CD14-positive monocyte (primary cell): ENCODE measurements around the gene CD177. TPM values are rescaled to one million over a fixed set of nuclear protein-coding genes. Genes with fewer than 3 reads are reported as not detected.
"Not testable (repeated sequence)": the region's sequence is repeated elsewhere in the genome, so short reads cannot be mapped to it uniquely, and the experiment has no call there.

Experiments
- DNase-seq, 3 donors: peaks; one replicate each; pipeline ENCODE4 v3.0.0-alpha.2; 2011 to 2022
- H2AFZ ChIP-seq: 2 replicates; pipeline ENCODE4 v1.6.0; 2012; ENCODE audit warnings: mild to moderate bottlenecking, low read depth, low read length, inconsistent platforms; ENCODE audit not compliant: insufficient read depth, poor library complexity, severe bottlenecking
- H3K27ac ChIP-seq, 2 donors: 1 replicate in 1 of 2; 2 replicates in 1 of 2; pipeline ENCODE4 v1.5.1; 2012 to 2013; ENCODE audit warnings: low read length in 2 of 2, control low read depth in 1 of 2, inconsistent platforms in 1 of 2, low read depth in 1 of 2, mild to moderate bottlenecking in 1 of 2
- H3K27me3 ChIP-seq, 2 donors: one replicate each; pipeline versions ENCODE4 v1.6.0 to v1.6.1; 2011 to 2013; ENCODE audit warnings: low read length in 2 of 2; ENCODE audit not compliant: control insufficient read depth in 2 of 2, insufficient read depth in 2 of 2
- H3K36me3 ChIP-seq, 2 donors: replicated peaks in 1 of 2; 1 replicate in 1 of 2; 2 replicates in 1 of 2; pipeline versions ENCODE4 v1.5.1 to v1.6.1; 2012 to 2013; ENCODE audit warnings: low read length in 2 of 2, control low read depth in 1 of 2, inconsistent platforms in 1 of 2, mild to moderate bottlenecking in 1 of 2; ENCODE audit not compliant: insufficient read depth in 2 of 2, control insufficient read depth in 1 of 2
- H3K4me1 ChIP-seq, 2 donors: 1 replicate in 1 of 2; 2 replicates in 1 of 2; pipeline versions ENCODE4 v1.5.1 to v1.6.1; 2012 to 2013; ENCODE audit warnings: low read length in 2 of 2, control low read depth in 1 of 2, inconsistent platforms in 1 of 2, mild to moderate bottlenecking in 1 of 2, moderate library complexity in 1 of 2; ENCODE audit not compliant: insufficient read depth in 2 of 2, control insufficient read depth in 1 of 2
- H3K4me2 ChIP-seq: replicated peaks from 2 replicates; pipeline ENCODE3; 2012; ENCODE audit warnings: low read length, moderate library complexity, mild to moderate bottlenecking; ENCODE audit not compliant: poor library complexity, severe bottlenecking; ENCODE audit errors: extremely low read depth
- H3K4me3 ChIP-seq, 3 experiments: fragments of 200-600 bp in 1 of 3; sonication (generic) in 1 of 3; replicated peaks in 1 of 3; 1 replicate in 2 of 3; 2 replicates in 1 of 3; pipeline ENCODE4 v1.5.1; 2011 to 2013; ENCODE audit warnings: low read length in 3 of 3, mild to moderate bottlenecking in 3 of 3, control low read depth in 2 of 3, low read depth in 2 of 3, inconsistent platforms in 1 of 3, moderate library complexity in 1 of 3
- H3K79me2 ChIP-seq: 2 replicates; pipeline ENCODE4 v1.6.0; 2012; ENCODE audit warnings: mild to moderate bottlenecking, control low read depth, inconsistent platforms, low read length, moderate library complexity; ENCODE audit not compliant: insufficient read depth
- H3K9ac ChIP-seq: 2 replicates; pipeline ENCODE4 v1.6.0; 2017; ENCODE audit warnings: low read length, mild to moderate bottlenecking; ENCODE audit not compliant: insufficient read depth, poor library complexity, severe bottlenecking
- H3K9me3 ChIP-seq, 2 donors: replicated peaks in 1 of 2; 1 replicate in 1 of 2; 2 replicates in 1 of 2; pipeline versions ENCODE4 v1.5.1 to v1.6.1; 2012 to 2013; ENCODE audit warnings: low read length in 2 of 2, control low read depth in 1 of 2; ENCODE audit not compliant: control insufficient read depth in 1 of 2, insufficient read depth in 1 of 2
- H4K20me1 ChIP-seq: 2 replicates; pipeline ENCODE4 v1.6.0; 2012; ENCODE audit warnings: mild to moderate bottlenecking, low read length, control low read depth, moderate library complexity; ENCODE audit not compliant: insufficient read depth
- H3K27ac Mint-ChIP-seq, 7 donors: one replicate each; pipeline ENCODE4 v1.8.0; 2020; ENCODE audit warnings: mild to moderate bottlenecking in 7 of 7, mixed read lengths in 7 of 7, moderate library complexity in 6 of 7, inconsistent platforms in 2 of 7
- H3K27me3 Mint-ChIP-seq, 3 donors: one replicate each; pipeline ENCODE4 v1.8.0; 2021 to 2022; ENCODE audit warnings: low read depth in 3 of 3, mild to moderate bottlenecking in 3 of 3, mixed read lengths in 3 of 3, moderate library complexity in 3 of 3, inconsistent platforms in 1 of 3
- H3K36me3 Mint-ChIP-seq, 2 donors: one replicate each; pipeline ENCODE4 v1.8.0; 2020; ENCODE audit warnings: mixed read lengths in 2 of 2, inconsistent platforms in 1 of 2, mild to moderate bottlenecking in 1 of 2
- H3K4me1 Mint-ChIP-seq: one replicate; pipeline ENCODE4 v1.8.0; 2020; ENCODE audit warnings: mild to moderate bottlenecking, mixed read lengths
- H3K4me3 Mint-ChIP-seq, 2 donors: one replicate each; pipeline ENCODE4 v1.8.0; 2020; ENCODE audit warnings: mild to moderate bottlenecking in 2 of 2, mixed read lengths in 2 of 2, moderate library complexity in 1 of 2
- H3K9me3 Mint-ChIP-seq, 7 donors: one replicate each; pipeline ENCODE4 v1.8.0; 2020 to 2022; ENCODE audit warnings: mixed read lengths in 7 of 7, mild to moderate bottlenecking in 6 of 7, moderate library complexity in 6 of 7, inconsistent platforms in 2 of 7
- CTCF ChIP-seq: fragments of 200-600 bp; IDR thresholded peaks from one replicate; pipeline ENCODE4 v1.8.0; 2022; ENCODE audit warnings: antibody characterized with exemption, mild to moderate bottlenecking
- WGBS: methylation state at CpG from one replicate; pipeline ENCODE4 v1.1.5; 2013; ENCODE audit warnings: missing lambda C conversion rate; ENCODE audit not compliant: insufficient coverage; 5-methylcytosine and 5-hydroxymethylcytosine counted together
- intact Hi-C, 2 donors: fragments of 100-400 bp; cut with micrococcal nuclease; formaldehyde crosslinking; loops; one replicate each; pipeline versions ENCODE4 v1.15.0 to v1.15.1; 2023
- polyA plus RNA-seq, 3 donors: library from polyadenylated mRNA; depleted of rRNA in 1 of 3; unstranded in 2 of 3; stranded (reverse) in 1 of 3; fragments of 300-500 nt in 2 of 3; fragments of >200 nt in 1 of 3; fragmentation: Illumina TruSeq in 2 of 3; gene quantifications; 1 replicate in 2 of 3; 2 replicates in 1 of 3; pipeline ENCODE4 v1.2.3, GENCODE V29; 2012 to 2021

Gene CD177
- polyA plus RNA-seq, 3 donors, result not detected

- H3K4me3 Mint-ChIP-seq, H3K27me3 ChIP-seq, H2AFZ ChIP-seq, H3K9me3 ChIP-seq, H3K4me1 Mint-ChIP-seq, DNase-seq, H3K36me3 ChIP-seq, intact Hi-C loops, H3K79me2 ChIP-seq, H3K4me3 ChIP-seq, H3K27me3 Mint-ChIP-seq, H3K36me3 Mint-ChIP-seq, H3K4me2 ChIP-seq, H3K9ac ChIP-seq, H3K27ac ChIP-seq, H3K4me1 ChIP-seq, H3K9me3 Mint-ChIP-seq, H4K20me1 ChIP-seq, H3K27ac Mint-ChIP-seq: not testable (repeated sequence)
- WGBS, result no CpG with 5 or more reads among the region's 3 CpGs
These were observed 40.0 kb downstream of the CD177 start for GRCh38 chr19:43393501-43393900.

GRCh38 chr19:43395561-43395960 is 42.1 kb downstream of the CD177 start:
- H3K36me3 Mint-ChIP-seq, result no peaks in the 10 kb centered on the region
- Histone ChIP-seq H2AFZ (no peak overlapping the region), H4K20me1 (no peaks in the 10 kb centered on the region), H3K4me1 (no peaks in the 10 kb centered on the region), H3K36me3 (no peaks in the 10 kb centered on the region), H3K27ac (no peak overlapping the region), H3K4me3 (no peak overlapping the region), H3K27me3 (no peaks in the 10 kb centered on the region), H3K9me3 (no peaks in the 10 kb centered on the region), H3K4me2 (no peak overlapping the region), H3K79me2 (no peaks in the 10 kb centered on the region), H3K9ac (no peak overlapping the region)
- no peak overlapping the region for H3K27ac Mint-ChIP-seq
- H3K27me3 Mint-ChIP-seq, result peaks cover 0 to 5% (median 2%) of the 10 kb centered on the region in 3 donors
- peaks cover 0 to 2% (median 0%) of the 10 kb centered on the region in 7 donors for H3K9me3 Mint-ChIP-seq
- no peak for TF ChIP-seq CTCF
- no peak for DNase-seq
- intact Hi-C loops, result no loop called here
- H3K4me3 Mint-ChIP-seq, result no peak overlapping the region
- 92% methylated on average over 5 of the region's 6 CpGs for WGBS
- H3K4me1 Mint-ChIP-seq, result no peaks in the 10 kb centered on the region
